ENCODE results near the gene PTAR1.

The PTAR1 gene

DNA sequence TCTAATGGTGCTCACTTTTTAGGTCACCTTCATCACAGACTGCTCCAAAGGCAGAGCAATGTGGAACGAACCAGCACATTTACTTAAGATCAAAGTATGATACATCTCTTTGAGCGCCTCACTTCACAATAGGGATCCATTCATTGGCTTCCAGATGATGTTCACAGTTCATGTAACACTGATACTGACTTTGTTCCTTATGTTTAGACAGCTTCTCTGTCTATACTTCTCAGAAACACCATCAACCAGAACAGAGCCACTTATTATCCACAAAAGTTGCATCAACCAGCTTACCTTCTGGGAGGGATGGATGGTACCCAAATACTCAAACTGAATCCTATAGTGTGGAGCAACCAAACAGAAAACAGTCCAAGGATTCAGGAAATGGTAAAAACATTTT lies 4.6 kb downstream of the PTAR1 start:
- TF ChIP-seq CTCF (IDR thresholded peaks at IDR 0.05; ENCODE audit: borderline replicate concordance, extremely low read depth, low read length, poor library complexity, severe bottlenecking) (no peak), EZH2 (IDR thresholded peaks at IDR 0.05; ENCODE audit: borderline replicate concordance, low read depth, low read length, severe bottlenecking) (no peak)
- peaks cover 34% of the 10 kb centered on the region for H3K4me1 ChIP-seq (ENCODE audit: insufficient read depth, low read length)
- no peak for ATAC-seq (ENCODE audit: insufficient read depth, low read depth)

DNA sequence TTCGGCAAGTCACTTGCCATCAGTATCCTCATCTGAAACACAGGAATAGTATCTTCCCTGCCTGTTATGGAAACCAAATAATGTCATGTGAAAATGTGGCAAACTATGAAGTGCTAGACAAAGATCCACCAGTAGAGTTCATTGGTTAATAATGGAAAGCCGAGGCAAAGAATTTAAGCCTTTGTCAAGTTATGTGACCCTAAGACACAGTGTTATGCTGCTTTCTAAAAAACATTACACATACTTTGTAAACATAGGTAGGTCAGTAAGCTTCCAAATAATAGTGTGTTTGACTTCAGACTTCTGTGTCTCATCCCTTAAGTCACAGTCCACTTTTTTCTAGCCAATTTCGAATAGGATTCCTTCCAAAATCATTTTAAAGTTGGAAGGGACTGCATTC lies 6.0 kb downstream of the PTAR1 start:
- no peak overlapping the region for H3K9ac ChIP-seq (ENCODE audit: low read depth, low read length)
- peaks cover 100% of the 10 kb centered on the region for H3K79me2 ChIP-seq (ENCODE audit: insufficient read depth, low read length)
- no peak overlapping the region for H2AFZ ChIP-seq (ENCODE audit: low read depth, low read length)
- TF ChIP-seq EZH2 (IDR thresholded peaks at IDR 0.05; ENCODE audit: borderline replicate concordance, low read depth, low read length, severe bottlenecking) (no peak), CTCF (IDR thresholded peaks at IDR 0.05; ENCODE audit: borderline replicate concordance, extremely low read depth, low read length, poor library complexity, severe bottlenecking) (no peak)
- H3K4me2 ChIP-seq (ENCODE audit: insufficient read depth, low read length), result peak overlapping the region; percentile 22; the same call in 1 of the 2 replicates
- H4K20me1 ChIP-seq (ENCODE audit: insufficient read depth, low read length), result peaks cover 32% of the 10 kb centered on the region
- H3K4me1 ChIP-seq (ENCODE audit: insufficient read depth, low read length), result peaks cover 33% of the 10 kb centered on the region
- no peak overlapping the region for H3K4me3 ChIP-seq (ENCODE audit: low read depth in 1 of 2, low read length in 2 of 2)
- peaks cover 28% of the 10 kb centered on the region for H3K36me3 ChIP-seq (ENCODE audit: insufficient read depth, low read length)
- H3K9me3 ChIP-seq (ENCODE audit: insufficient read depth, low read length, severe bottlenecking), result no peaks in the 10 kb centered on the region
- ATAC-seq (ENCODE audit: insufficient read depth, low read depth) (no peak), DNase-seq (no peak)
- no peaks in the 10 kb centered on the region for H3K27me3 ChIP-seq (ENCODE audit: insufficient read depth, low read length, poor library complexity)
- H3K27ac ChIP-seq (ENCODE audit: low read length), result no peak overlapping the region

More for the DNA sequence above, 4.6 kb downstream of the PTAR1 start:
- no peak overlapping the region for H3K27ac ChIP-seq (ENCODE audit: low read length)
- peaks cover 27% of the 10 kb centered on the region for H4K20me1 ChIP-seq (ENCODE audit: insufficient read depth, low read length)
- no peak overlapping the region for H3K4me3 ChIP-seq (ENCODE audit: low read depth in 1 of 2, low read length in 2 of 2)
- no peak overlapping the region for H3K9ac ChIP-seq (ENCODE audit: low read depth, low read length)
- no peaks in the 10 kb centered on the region for H3K27me3 ChIP-seq (ENCODE audit: insufficient read depth, low read length, poor library complexity)
- peaks cover 95% of the 10 kb centered on the region for H3K79me2 ChIP-seq (ENCODE audit: insufficient read depth, low read length)
- H3K9me3 ChIP-seq (ENCODE audit: insufficient read depth, low read length, severe bottlenecking), result no peaks in the 10 kb centered on the region
- DNase-seq, result no peak
- no peak overlapping the region for H2AFZ ChIP-seq (ENCODE audit: low read depth, low read length)
- peak overlapping the region; percentile 17; the same call in 1 of the 2 replicates for H3K4me2 ChIP-seq (ENCODE audit: insufficient read depth, low read length)
- peaks cover 14% of the 10 kb centered on the region for H3K36me3 ChIP-seq (ENCODE audit: insufficient read depth, low read length)

GRCh38 chr9:69750085-69750484 lies 9.7 kb downstream of the PTAR1 start:
- no peak overlapping the region for H3K4me2 ChIP-seq (ENCODE audit: insufficient read depth, low read length)
- H3K4me1 ChIP-seq (ENCODE audit: insufficient read depth, low read length), result peaks cover 7% of the 10 kb centered on the region; the same call in 1 of the 2 replicates
- peaks cover 42% of the 10 kb centered on the region for H4K20me1 ChIP-seq (ENCODE audit: insufficient read depth, low read length)
- H3K9ac ChIP-seq (ENCODE audit: low read depth, low read length), result no peak overlapping the region
- H3K27ac ChIP-seq (ENCODE audit: low read length), result no peak overlapping the region
- H2AFZ ChIP-seq (ENCODE audit: low read depth, low read length), result no peak overlapping the region
- DNase-seq, result no peak
- peaks cover 99% of the 10 kb centered on the region for H3K79me2 ChIP-seq (ENCODE audit: insufficient read depth, low read length)
- TF ChIP-seq CTCF (IDR thresholded peaks at IDR 0.05; ENCODE audit: borderline replicate concordance, extremely low read depth, low read length, poor library complexity, severe bottlenecking) (no peak), EZH2 (IDR thresholded peaks at IDR 0.05; ENCODE audit: borderline replicate concordance, low read depth, low read length, severe bottlenecking) (no peak)
- no peak overlapping the region for H3K4me3 ChIP-seq (ENCODE audit: low read depth in 1 of 2, low read length in 2 of 2)
- H3K36me3 ChIP-seq (ENCODE audit: insufficient read depth, low read length), result peaks cover 52% of the 10 kb centered on the region
- ATAC-seq (ENCODE audit: insufficient read depth, low read depth), result no peak
- H3K27me3 ChIP-seq (ENCODE audit: insufficient read depth, low read length, poor library complexity), result no peaks in the 10 kb centered on the region
- H3K9me3 ChIP-seq (ENCODE audit: insufficient read depth, low read length, severe bottlenecking), result no peaks in the 10 kb centered on the region

DNA sequence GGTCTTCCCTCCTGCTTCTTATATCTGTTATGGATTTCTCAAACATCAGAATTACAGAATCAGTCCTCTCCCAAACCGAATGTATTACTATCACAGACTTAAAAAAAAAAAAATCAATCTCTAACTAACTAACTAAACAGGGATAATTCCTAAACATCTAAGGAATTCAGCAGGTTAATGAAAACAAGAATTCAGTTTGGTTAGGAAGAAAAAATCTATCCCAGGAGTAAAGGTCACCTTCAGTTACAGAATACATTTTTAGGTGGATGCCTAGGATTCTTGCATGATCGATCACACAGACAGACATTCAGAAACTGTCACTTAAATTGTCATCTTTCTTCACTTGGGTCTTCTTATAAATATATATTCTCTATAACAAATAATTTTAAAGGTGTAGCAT lies 11.5 kb downstream of the PTAR1 start:
- Histone ChIP-seq H3K79me2 (ENCODE audit: insufficient read depth, low read length) (peaks cover 96% of the 10 kb centered on the region), H2AFZ (ENCODE audit: low read depth, low read length) (no peak overlapping the region), H3K9ac (ENCODE audit: low read depth, low read length) (no peak overlapping the region), H3K27ac (ENCODE audit: low read length) (no peak overlapping the region), H3K9me3 (ENCODE audit: insufficient read depth, low read length, severe bottlenecking) (no peaks in the 10 kb centered on the region), H3K4me1 (ENCODE audit: insufficient read depth, low read length) (0 out of 2 replicates have a peak, but pooled peaks cover 1% of the 10 kb centered on the region), H3K4me3 (ENCODE audit: low read depth in 1 of 2, low read length in 2 of 2) (no peak overlapping the region), H4K20me1 (ENCODE audit: insufficient read depth, low read length) (peaks cover 36% of the 10 kb centered on the region), H3K27me3 (ENCODE audit: insufficient read depth, low read length, poor library complexity) (no peaks in the 10 kb centered on the region), H3K36me3 (ENCODE audit: insufficient read depth, low read length) (peaks cover 54% of the 10 kb centered on the region), H3K4me2 (ENCODE audit: insufficient read depth, low read length) (no peak overlapping the region)
- no peak for TF ChIP-seq CTCF (IDR thresholded peaks at IDR 0.05; ENCODE audit: borderline replicate concordance, extremely low read depth, low read length, poor library complexity, severe bottlenecking)
- TF ChIP-seq EZH2 (IDR thresholded peaks at IDR 0.05; ENCODE audit: borderline replicate concordance, low read depth, low read length, severe bottlenecking), result no peak
- no peak for DNase-seq
- no peak for ATAC-seq (ENCODE audit: insufficient read depth, low read depth)

Measured in DND-41 (cell line).